HG02798 (cell line): ENCODE measurements around the gene COMP.

ENCODE experiments used
- ATAC-seq: cut with Tn5 transposase; IDR thresholded peaks from one replicate; pipeline ENCODE4 v1.9.1; 2021; ENCODE audit warnings: mild to moderate bottlenecking; ENCODE audit not compliant: unreplicated experiment, poor library complexity

Gene COMP

DNA sequence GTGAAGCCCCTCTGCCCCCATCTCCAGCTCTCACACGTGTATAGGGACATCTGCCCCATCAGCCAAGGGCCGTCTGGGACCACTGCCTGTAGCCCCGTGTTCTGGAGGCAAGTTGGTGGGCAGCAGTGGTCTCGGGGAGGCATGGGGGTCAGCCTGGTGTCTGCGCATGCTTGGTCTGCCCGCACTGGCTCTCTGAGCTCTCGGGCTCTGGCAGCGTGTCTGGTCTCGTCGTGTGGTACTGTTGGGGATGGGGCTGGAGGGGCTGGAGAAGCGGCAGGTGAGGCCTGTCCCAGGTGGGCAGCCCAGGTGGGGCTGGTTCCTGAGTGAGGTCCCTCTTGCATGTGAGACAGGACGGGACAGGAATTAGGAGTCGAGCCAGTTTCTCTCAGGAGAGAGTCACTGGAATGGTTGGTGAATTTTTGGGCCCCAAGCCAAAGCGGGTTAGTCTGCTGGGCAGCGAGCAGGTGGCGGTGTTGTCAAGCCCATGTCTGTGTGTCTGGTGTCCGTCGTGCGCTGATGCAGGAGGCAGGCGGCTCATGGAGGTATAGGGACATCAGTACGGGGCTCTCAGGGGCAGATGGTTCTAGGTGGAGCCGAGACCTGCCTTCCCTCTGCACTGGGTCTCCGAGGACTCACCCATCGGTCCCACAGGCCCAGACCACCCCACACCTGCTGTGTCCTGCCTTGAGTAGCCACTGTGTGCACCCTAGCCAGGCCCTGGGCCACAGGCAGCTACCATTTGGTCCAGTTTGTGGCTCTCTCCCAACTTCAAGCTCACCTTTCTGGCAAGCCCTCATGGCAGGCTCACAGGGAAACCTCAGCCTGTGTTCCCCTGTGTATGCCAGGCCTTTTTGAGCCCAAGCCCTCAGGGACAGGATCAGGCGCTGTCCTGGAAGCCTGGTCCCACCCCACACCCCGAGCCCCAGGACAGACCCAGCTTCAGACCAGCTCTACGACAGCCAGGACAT lies 18.2 kb downstream of the COMP start:
- no peak for ATAC-seq

- ATAC-seq, result no peak
Observed at GRCh38 chr19:18771328-18772242, 19.5 kb downstream of the COMP start.

DNA sequence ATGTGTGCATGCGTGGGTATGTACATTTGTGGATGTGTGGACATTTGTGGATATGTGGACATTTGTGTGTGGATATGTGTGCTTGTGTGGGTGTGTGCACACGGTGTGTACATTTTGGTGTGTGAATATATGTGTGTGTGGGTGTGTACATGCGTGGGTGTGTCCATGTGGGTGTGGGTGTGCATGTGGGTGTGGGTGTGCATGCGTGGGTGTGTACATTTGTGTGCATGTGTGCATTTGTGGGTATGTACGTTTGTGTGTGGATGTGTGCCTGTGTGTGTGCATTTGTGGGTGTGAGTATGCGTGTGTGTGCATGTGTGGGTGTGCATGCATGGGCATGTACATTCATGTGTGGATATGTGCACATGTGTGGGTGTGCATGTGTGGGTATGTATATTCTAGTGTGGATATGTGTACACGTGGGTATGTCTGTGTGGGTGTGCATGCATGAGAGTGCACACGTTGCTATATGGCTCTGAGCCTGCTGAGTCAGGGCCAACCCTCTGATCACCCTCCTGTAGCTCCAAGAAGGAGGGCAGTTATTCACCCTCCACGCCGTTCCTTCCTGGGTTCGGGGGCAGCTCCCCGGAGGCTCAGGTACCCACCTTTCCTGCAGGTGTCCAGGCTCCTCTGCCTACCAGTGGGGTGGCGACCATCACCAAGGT lies 20.3 kb downstream of the COMP start:
- ATAC-seq, result no peak

- no peak for ATAC-seq
Observed at GRCh38 chr19:18769989-18770528, 21.0 kb downstream of the COMP start.

DNA sequence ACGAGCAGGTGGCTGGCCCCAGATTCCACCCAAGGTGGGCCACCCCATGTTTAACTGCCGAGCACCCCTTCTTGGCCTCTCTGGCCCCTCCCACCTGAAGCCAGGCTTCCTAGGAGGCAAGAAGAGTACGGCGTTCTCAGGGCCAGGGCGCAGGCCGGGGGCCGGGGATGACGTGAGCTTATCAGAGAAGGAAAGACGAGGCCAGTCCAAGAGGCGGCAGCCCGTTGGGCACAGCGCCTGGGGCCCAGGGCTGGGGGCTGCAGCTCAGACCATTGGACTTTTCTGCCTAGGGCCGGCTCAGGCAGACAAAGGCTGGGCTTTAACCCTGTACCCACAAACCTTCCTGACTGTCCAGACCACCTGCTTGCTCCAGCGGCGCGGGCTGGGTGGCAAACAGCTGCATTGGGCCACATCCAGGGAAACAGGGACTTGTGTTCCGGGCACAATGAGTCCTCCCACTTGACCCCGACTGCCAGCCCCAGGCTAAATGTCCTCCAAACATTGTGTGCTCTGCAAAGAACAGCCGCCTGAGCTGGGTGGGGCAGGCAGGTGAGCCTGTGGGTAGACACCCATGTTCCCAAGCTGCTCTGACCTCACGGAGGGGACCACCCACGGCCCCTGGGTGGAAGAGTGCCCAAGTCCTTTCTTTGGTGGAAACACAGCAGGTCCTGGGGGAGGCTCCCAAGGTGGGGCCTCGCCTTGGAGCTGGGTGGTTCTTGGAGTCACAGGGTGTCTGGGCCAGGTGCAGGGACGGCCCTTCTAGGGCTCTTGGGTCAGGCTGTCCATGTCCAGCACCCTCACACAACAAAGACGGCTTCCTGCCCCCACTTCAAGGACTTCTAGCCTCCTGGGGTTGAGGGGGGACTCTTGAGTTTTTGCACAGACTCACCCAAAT lies 21.9 kb downstream of the COMP start:
- no peak for ATAC-seq

- no peak for ATAC-seq
Observed at GRCh38 chr19:18768046-18768771, 22.9 kb downstream of the COMP start.

DNA sequence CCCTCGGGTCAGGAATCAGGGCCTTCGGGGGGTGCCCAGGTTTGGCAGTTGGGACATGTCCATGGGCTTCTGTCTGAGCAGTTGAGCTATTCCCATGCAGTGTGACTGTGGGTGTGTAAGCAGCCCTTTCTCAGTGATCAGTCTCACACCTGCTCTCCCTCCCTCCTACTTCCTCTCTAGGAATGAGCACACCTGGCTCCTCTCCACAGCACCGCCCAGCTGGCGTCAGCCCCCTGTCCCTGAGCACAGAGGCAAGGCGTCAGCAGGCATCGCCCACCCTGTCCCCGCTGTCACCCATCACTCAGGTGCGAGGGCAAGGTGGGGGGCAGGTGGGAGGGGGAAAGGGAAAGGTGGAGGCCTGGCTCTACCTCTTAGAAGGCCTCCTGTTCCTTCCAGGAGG lies 25.9 kb downstream of the COMP start:
- ATAC-seq, result no peak

DNA sequence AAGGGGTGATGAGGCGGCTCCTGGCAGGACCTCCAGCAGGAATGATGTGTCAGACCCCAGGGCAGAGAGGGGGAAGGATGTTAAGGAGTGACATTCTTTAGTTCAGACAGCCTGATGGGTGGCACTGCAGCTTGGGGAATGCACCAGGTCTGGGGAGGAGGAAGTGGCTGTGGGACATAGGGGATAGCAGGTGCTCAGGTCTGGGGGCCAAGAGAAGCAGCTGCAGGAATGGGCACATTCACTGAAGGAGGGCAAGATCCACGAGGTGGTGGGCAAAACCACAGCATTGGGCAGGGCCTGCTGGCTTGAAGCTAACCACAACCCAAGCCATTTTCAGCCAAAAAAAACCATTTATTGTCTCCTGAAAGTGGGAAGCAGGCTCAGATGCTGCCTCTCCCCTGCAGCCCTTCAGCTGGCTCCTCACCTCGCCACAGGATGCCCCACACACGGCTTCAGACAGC lies 26.5 kb downstream of the COMP start:
- no peak for ATAC-seq

- no peak for ATAC-seq
Observed at GRCh38 chr19:18763674-18764590, 27.2 kb downstream of the COMP start.

GRCh38 chr19:18762125-18763023 lies 28.7 kb downstream of the COMP start:
- ATAC-seq, result no peak

DNA sequence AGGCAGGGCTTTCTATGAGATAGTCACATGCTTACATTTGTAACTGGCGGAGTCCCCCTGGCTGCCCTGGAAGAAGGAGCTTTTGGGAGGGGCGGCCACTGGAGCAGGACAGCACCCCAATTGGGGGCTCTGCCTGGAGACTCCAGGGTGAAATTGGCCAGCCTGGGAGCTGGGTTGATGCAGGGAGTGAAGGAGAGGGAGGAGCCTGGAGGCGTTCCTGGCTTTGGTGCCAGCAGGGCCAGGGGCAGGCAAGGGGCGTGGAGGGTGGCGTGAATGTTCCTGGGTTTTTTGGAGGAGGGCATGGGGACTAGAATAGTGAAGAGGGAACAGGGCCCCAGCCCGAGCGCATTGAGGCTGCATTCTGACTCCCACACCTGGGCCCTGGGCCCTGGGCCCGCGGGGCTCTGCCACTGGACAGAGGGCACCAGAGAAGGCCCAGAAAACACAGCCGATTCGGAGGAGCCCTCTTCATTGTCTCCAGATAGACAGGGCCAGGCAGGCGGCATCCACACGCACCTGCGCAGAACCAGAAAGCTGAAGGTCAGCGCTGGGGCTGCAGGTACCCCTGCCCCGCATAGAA lies 29.5 kb downstream of the COMP start:
- no peak for ATAC-seq

- ATAC-seq, result no peak
Observed at GRCh38 chr19:18760440-18761383, 30.4 kb downstream of the COMP start.

- no peak for ATAC-seq
Observed at GRCh38 chr19:18759995-18760426, 31.1 kb downstream of the COMP start.

GRCh38 chr19:18759304-18759994 lies 31.7 kb downstream of the COMP start:
- no peak for ATAC-seq
